ENCODE data around the gene BICD1.

BICD1 gene

GRCh38 chr12:32398816-32399369, 292.2 kb downstream of the BICD1 start:
- H3K9me3 Mint-ChIP-seq = no peaks in the 10 kb centered on the region
- no peak overlapping the region for H3K27ac Mint-ChIP-seq
- peaks cover 35 to 39% of the 10 kb centered on the region in 2 donors for H3K27me3 Mint-ChIP-seq
- DNase-seq = no peak
- no peaks in the 10 kb centered on the region for H3K36me3 Mint-ChIP-seq (ENCODE audit: insufficient read depth)
- ATAC-seq (replicated peaks) = no peak
- H3K4me1 Mint-ChIP-seq (ENCODE audit: low read depth in 2 of 2) = peaks cover 0 to 7% of the 10 kb centered on the region in 2 donors
- peak overlapping the region; percentile 79 to 86 for H3K4me3 Mint-ChIP-seq

- ATAC-seq (replicated peaks) (peak; percentile 80), DNase-seq (peak; percentile 11 to 15 (median 13))
- Mint-ChIP-seq H3K27me3 (peaks cover 38 to 39% of the 10 kb centered on the region in 2 donors), H3K4me1 (ENCODE audit: low read depth in 2 of 2) (peaks cover 0 to 7% of the 10 kb centered on the region in 2 donors), H3K36me3 (ENCODE audit: insufficient read depth) (no peaks in the 10 kb centered on the region), H3K4me3 (peak within 1 kb of the TSS; percentile 79 to 86), H3K27ac (no peak within 1 kb of the TSS), H3K9me3 (no peaks in the 10 kb centered on the region)
Measured at GRCh38 chr12:32399370-32400113, 292.9 kb downstream of the BICD1 start, which contains the start of gene FGD4. TSS of gene FGD4 (plus strand) at chr12:32399558.

- peak overlapping the region; percentile 67 to 86 for H3K4me3 Mint-ChIP-seq
- H3K4me1 Mint-ChIP-seq (ENCODE audit: low read depth in 2 of 2) = peaks cover 0 to 7% of the 10 kb centered on the region in 2 donors
- H3K27ac Mint-ChIP-seq = no peak overlapping the region
- ATAC-seq (replicated peaks) (no peak), DNase-seq (no peak)
- peaks cover 38 to 39% of the 10 kb centered on the region in 2 donors for H3K27me3 Mint-ChIP-seq
- H3K36me3 Mint-ChIP-seq (ENCODE audit: insufficient read depth) = no peaks in the 10 kb centered on the region
- no peaks in the 10 kb centered on the region for H3K9me3 Mint-ChIP-seq
Measured at GRCh38 chr12:32400114-32400672, 293.5 kb downstream of the BICD1 start.

- H3K4me3 Mint-ChIP-seq = peak overlapping the region; percentile 67 to 86
- no peak for DNase-seq
- no peak for ATAC-seq (replicated peaks)
- H3K4me1 Mint-ChIP-seq (ENCODE audit: low read depth in 2 of 2) = peaks cover 0 to 7% of the 10 kb centered on the region in 2 donors
- H3K27ac Mint-ChIP-seq = no peak overlapping the region
- no peaks in the 10 kb centered on the region for H3K36me3 Mint-ChIP-seq (ENCODE audit: insufficient read depth)
- H3K9me3 Mint-ChIP-seq = no peaks in the 10 kb centered on the region
- peaks cover 38 to 39% of the 10 kb centered on the region in 2 donors for H3K27me3 Mint-ChIP-seq
Measured at GRCh38 chr12:32400866-32401265, 294.2 kb downstream of the BICD1 start.

- Mint-ChIP-seq H3K9me3 (no peaks in the 10 kb centered on the region), H3K27me3 (peaks cover 37 to 38% of the 10 kb centered on the region in 2 donors), H3K4me3 (no peak overlapping the region), H3K27ac (no peak overlapping the region), H3K4me1 (ENCODE audit: low read depth in 2 of 2) (peaks cover 0 to 7% of the 10 kb centered on the region in 2 donors), H3K36me3 (ENCODE audit: insufficient read depth) (no peaks in the 10 kb centered on the region)
- no peak for DNase-seq
- no peak for ATAC-seq (replicated peaks)
Measured at GRCh38 chr12:32402170-32402569, 295.5 kb downstream of the BICD1 start.

GRCh38 chr12:32402946-32403345, 296.3 kb downstream of the BICD1 start:
- ATAC-seq (replicated peaks) (no peak), DNase-seq (no peak)
- no peak overlapping the region for H3K4me3 Mint-ChIP-seq
- H3K9me3 Mint-ChIP-seq = no peaks in the 10 kb centered on the region
- no peaks in the 10 kb centered on the region for H3K36me3 Mint-ChIP-seq (ENCODE audit: insufficient read depth)
- peaks cover 30 to 39% of the 10 kb centered on the region in 2 donors for H3K27me3 Mint-ChIP-seq
- no peak overlapping the region for H3K27ac Mint-ChIP-seq
- peaks cover 0 to 7% of the 10 kb centered on the region in 2 donors for H3K4me1 Mint-ChIP-seq (ENCODE audit: low read depth in 2 of 2)

GRCh38 chr12:32407795-32408194, 301.1 kb downstream of the BICD1 start:
- H3K27ac Mint-ChIP-seq = no peak overlapping the region

GRCh38 chr12:32413412-32413811, 306.8 kb downstream of the BICD1 start:
- Mint-ChIP-seq H3K9me3 (no peaks in the 10 kb centered on the region), H3K27ac (no peak overlapping the region), H3K36me3 (ENCODE audit: insufficient read depth) (peaks cover 2% of the 10 kb centered on the region), H3K4me1 (ENCODE audit: low read depth in 2 of 2) (no peaks in the 10 kb centered on the region), H3K4me3 (no peak overlapping the region), H3K27me3 (peaks cover 16 to 32% of the 10 kb centered on the region in 2 donors)
- DNase-seq = no peak
- no peak for ATAC-seq (replicated peaks)

More at GRCh38 chr12:32407795-32408194, 301.1 kb downstream of the BICD1 start:
- DNase-seq (no peak), ATAC-seq (replicated peaks) (no peak)
- Mint-ChIP-seq H3K4me1 (ENCODE audit: low read depth in 2 of 2) (no peaks in the 10 kb centered on the region), H3K36me3 (ENCODE audit: insufficient read depth) (no peaks in the 10 kb centered on the region), H3K9me3 (no peaks in the 10 kb centered on the region), H3K27me3 (peaks cover 18 to 40% of the 10 kb centered on the region in 2 donors), H3K4me3 (no peak overlapping the region)

GRCh38 chr12:32418221-32418620, 311.6 kb downstream of the BICD1 start:
- Mint-ChIP-seq H3K9me3 (no peaks in the 10 kb centered on the region), H3K36me3 (ENCODE audit: insufficient read depth) (peaks cover 2% of the 10 kb centered on the region), H3K27ac (no peak overlapping the region), H3K27me3 (peaks cover 13 to 21% of the 10 kb centered on the region in 2 donors), H3K4me1 (ENCODE audit: low read depth in 2 of 2) (no peaks in the 10 kb centered on the region), H3K4me3 (no peak overlapping the region)
- DNase-seq (no peak), ATAC-seq (replicated peaks) (no peak)

- no peak for ATAC-seq (replicated peaks)
- H3K36me3 Mint-ChIP-seq (ENCODE audit: insufficient read depth) = peaks cover 2% of the 10 kb centered on the region
- no peaks in the 10 kb centered on the region for H3K9me3 Mint-ChIP-seq
- no peak overlapping the region for H3K4me3 Mint-ChIP-seq
- no peak for DNase-seq
- H3K27ac Mint-ChIP-seq = no peak overlapping the region
- H3K4me1 Mint-ChIP-seq (ENCODE audit: low read depth in 2 of 2) = no peaks in the 10 kb centered on the region
- peaks cover 13 to 24% of the 10 kb centered on the region in 2 donors for H3K27me3 Mint-ChIP-seq
Measured at GRCh38 chr12:32418903-32419519, 312.4 kb downstream of the BICD1 start.

- Mint-ChIP-seq H3K4me3 (no peak overlapping the region), H3K36me3 (ENCODE audit: insufficient read depth) (peaks cover 2% of the 10 kb centered on the region), H3K9me3 (no peaks in the 10 kb centered on the region), H3K4me1 (ENCODE audit: low read depth in 2 of 2) (no peaks in the 10 kb centered on the region), H3K27ac (no peak overlapping the region), H3K27me3 (peaks cover 13 to 28% of the 10 kb centered on the region in 2 donors)
- DNase-seq = no peak
- ATAC-seq (replicated peaks) = no peak
Measured at GRCh38 chr12:32419520-32419960, 312.9 kb downstream of the BICD1 start.

GRCh38 chr12:32420356-32420755, 313.7 kb downstream of the BICD1 start:
- Mint-ChIP-seq H3K4me1 (ENCODE audit: low read depth in 2 of 2) (no peaks in the 10 kb centered on the region), H3K4me3 (no peak overlapping the region), H3K36me3 (ENCODE audit: insufficient read depth) (peaks cover 2% of the 10 kb centered on the region), H3K27me3 (peaks cover 17 to 33% of the 10 kb centered on the region in 2 donors), H3K9me3 (no peaks in the 10 kb centered on the region), H3K27ac (no peak overlapping the region)
- DNase-seq (no peak), ATAC-seq (replicated peaks) (no peak)

- no peaks in the 10 kb centered on the region for H3K36me3 Mint-ChIP-seq (ENCODE audit: insufficient read depth)
- no peak overlapping the region for H3K4me3 Mint-ChIP-seq
- DNase-seq (no peak), ATAC-seq (replicated peaks) (no peak)
- no peak overlapping the region for H3K27ac Mint-ChIP-seq
- peaks cover 4 to 7% of the 10 kb centered on the region in 2 donors for H3K9me3 Mint-ChIP-seq
- peaks cover 41 to 46% of the 10 kb centered on the region in 2 donors for H3K27me3 Mint-ChIP-seq
- no peaks in the 10 kb centered on the region for H3K4me1 Mint-ChIP-seq (ENCODE audit: low read depth in 2 of 2)
Measured at GRCh38 chr12:32423559-32423958, 316.9 kb downstream of the BICD1 start.
